ENCODE measurements around the gene STK32C. TPM values are rescaled to one million over a fixed set of nuclear protein-coding genes. Genes with fewer than 3 reads are reported as not detected.

Gene STK32C
- total and polyA plus RNA-seq, 2 of the 4 experiments (the other 2 are of a cell fraction): 5.0 to 8.3 TPM

DNA sequence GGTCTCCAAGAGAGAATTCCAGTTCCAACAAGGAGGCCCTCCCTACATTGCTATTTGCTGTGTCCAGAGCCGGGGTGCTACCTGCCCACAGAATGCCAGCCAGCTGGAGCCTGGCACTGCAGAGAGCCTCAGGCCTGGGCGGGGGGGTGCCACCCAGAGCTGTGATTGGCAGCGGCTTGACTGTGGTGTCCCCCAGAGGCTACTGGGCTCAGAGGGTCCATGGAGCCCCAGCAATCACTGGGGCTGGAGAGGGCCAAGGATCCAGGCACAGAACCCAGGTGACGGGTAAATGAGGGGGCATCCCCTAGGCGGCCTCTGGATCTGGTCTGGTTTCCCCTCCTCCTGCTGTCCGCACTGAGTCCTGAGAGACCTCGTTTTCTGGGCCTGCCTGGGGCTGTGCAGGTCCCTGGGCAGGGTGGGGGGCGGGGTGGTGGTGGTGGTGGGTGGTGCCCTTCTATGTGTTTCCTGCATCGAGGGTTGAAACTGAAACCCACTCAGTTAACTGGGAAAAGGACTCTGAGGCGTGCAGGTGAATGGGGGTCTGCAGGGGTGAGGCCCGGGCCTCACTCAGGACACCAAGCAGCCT lies 108.4 kb downstream of the STK32C start:
- Histone ChIP-seq H3K56ac (ENCODE audit: extremely low read depth, insufficient read depth, low read length) (no peak overlapping the region), H3K4ac (ENCODE audit: low read depth, low read length) (no peak overlapping the region), H4K8ac (ENCODE audit: low read depth in 2 of 2, low read length in 2 of 2) (no peak overlapping the region), H3K9me3 (ENCODE audit: control insufficient read depth, insufficient read depth, low read length) (no peaks in the 10 kb centered on the region), H2BK20ac (ENCODE audit: low read depth, low read length) (no peak overlapping the region), H3K4me1 (ENCODE audit: control insufficient read depth, insufficient read depth, low read length) (no peaks in the 10 kb centered on the region), H3K36me3 (ENCODE audit: control insufficient read depth, insufficient read depth, low read length) (peaks cover 26% of the 10 kb centered on the region), H3K9ac (ENCODE audit: low read depth, low read length) (no peak overlapping the region), H2BK120ac (ENCODE audit: low read depth, low read length) (no peak overlapping the region), H2BK15ac (ENCODE audit: low read depth, low read length) (no peak overlapping the region), H4K20me1 (ENCODE audit: insufficient read depth, low read length) (peaks cover 5% of the 10 kb centered on the region), H3K18ac (ENCODE audit: low read depth, low read length) (no peak overlapping the region), H2AK5ac (ENCODE audit: low read depth, low read length) (no peak overlapping the region), H3K4me2 (ENCODE audit: low read depth, low read length) (no peak overlapping the region), H3K23ac (ENCODE audit: low read depth, low read length) (no peak overlapping the region), H3K27me3 (ENCODE audit: control insufficient read depth, insufficient read depth, low read length) (no peaks in the 10 kb centered on the region), H3K4me3 (ENCODE audit: insufficient read depth, low read depth, low read length) (no peak overlapping the region), H4K5ac (ENCODE audit: low read depth, low read length) (no peak overlapping the region), H2BK5ac (ENCODE audit: low read depth, low read length, poor library complexity, severe bottlenecking) (no peak overlapping the region), H3K14ac (replicated peaks; ENCODE audit: low read depth, low read length) (no peak overlapping the region), H2AFZ (replicated peaks; ENCODE audit: low read length, poor library complexity) (no peak overlapping the region), H3K27ac (ENCODE audit: insufficient read depth, low read length) (no peak overlapping the region), H4K91ac (ENCODE audit: insufficient read depth, low read depth, low read length) (no peak overlapping the region), H3K79me1 (ENCODE audit: low read depth in 1 of 2, low read length in 2 of 2) (no peaks in the 10 kb centered on the region), H3K9me1 (ENCODE audit: insufficient read depth, low read length) (no peaks in the 10 kb centered on the region), H2AK9ac (replicated peaks; ENCODE audit: low read depth, low read length, poor library complexity) (no peak overlapping the region)
- intact Hi-C loops (cut with micrococcal nuclease) (no loop called here), in situ Hi-C loops (cut with MboI; ENCODE audit: low sequenced_read_pairs) (no loop called here), dilution Hi-C loops (cut with HindIII; ENCODE audit: low sequenced_read_pairs, unreplicated experiment) (no loop called here)
- no TSS peak for BruUV-seq (replicated peaks)
- TF ChIP-seq MAZ (IDR thresholded peaks at IDR 0.05; ENCODE audit: borderline replicate concordance, low read depth, low read length) (no peak), SMC3 (IDR thresholded peaks at IDR 0.05; ENCODE audit: low read depth, low read length) (no peak), RAD21 (IDR thresholded peaks at IDR 0.05; ENCODE audit: low read length) (no peak), CEBPB (IDR thresholded peaks at IDR 0.05; ENCODE audit: low read depth, low read length) (no peak), RFX5 (IDR thresholded peaks at IDR 0.05; ENCODE audit: low read depth, low read length) (no peak)
- TF ChIP-seq, protein P1, sequence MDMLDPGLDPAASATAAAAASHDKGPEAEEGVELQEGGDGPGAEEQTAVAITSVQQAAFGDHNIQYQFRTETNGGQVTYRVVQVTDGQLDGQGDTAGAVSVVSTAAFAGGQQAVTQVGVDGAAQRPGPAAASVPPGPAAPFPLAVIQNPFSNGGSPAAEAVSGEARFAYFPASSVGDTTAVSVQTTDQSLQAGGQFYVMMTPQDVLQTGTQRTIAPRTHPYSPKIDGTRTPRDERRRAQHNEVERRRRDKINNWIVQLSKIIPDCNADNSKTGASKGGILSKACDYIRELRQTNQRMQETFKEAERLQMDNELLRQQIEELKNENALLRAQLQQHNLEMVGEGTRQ (IDR thresholded peaks at IDR 0.05; ENCODE audit: low read depth, low read length): no peak
- TF ChIP-seq, protein P2, sequence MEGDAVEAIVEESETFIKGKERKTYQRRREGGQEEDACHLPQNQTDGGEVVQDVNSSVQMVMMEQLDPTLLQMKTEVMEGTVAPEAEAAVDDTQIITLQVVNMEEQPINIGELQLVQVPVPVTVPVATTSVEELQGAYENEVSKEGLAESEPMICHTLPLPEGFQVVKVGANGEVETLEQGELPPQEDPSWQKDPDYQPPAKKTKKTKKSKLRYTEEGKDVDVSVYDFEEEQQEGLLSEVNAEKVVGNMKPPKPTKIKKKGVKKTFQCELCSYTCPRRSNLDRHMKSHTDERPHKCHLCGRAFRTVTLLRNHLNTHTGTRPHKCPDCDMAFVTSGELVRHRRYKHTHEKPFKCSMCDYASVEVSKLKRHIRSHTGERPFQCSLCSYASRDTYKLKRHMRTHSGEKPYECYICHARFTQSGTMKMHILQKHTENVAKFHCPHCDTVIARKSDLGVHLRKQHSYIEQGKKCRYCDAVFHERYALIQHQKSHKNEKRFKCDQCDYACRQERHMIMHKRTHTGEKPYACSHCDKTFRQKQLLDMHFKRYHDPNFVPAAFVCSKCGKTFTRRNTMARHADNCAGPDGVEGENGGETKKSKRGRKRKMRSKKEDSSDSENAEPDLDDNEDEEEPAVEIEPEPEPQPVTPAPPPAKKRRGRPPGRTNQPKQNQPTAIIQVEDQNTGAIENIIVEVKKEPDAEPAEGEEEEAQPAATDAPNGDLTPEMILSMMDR (conservative IDR thresholded peaks at IDR 0.05; ENCODE audit: low read depth, low read length): no peak
- WGBS, 2 experiments (ENCODE audit: extremely low coverage in 2 of 2, insufficient read length in 1 of 2): 93% methylated on average over 3 of the region's 11 CpGs; no CpG with 5 or more reads in 1 of the 2 experiments
- CTCF ChIA-PET: no interaction called here
- no peak for ATAC-seq (ENCODE audit: low read depth)
- POLR2A ChIA-PET (ENCODE audit: unreplicated experiment): no interaction called here
- DNase-seq: no peak
